ENCODE results near the gene MAOA.
"Not testable (repeated sequence)": the region's sequence is repeated elsewhere in the genome, so short reads cannot be mapped to it uniquely, and the experiment has no call there.

Gene MAOA

GRCh38 chrX:43718546-43718945, 62.4 kb downstream of the MAOA start:
- no peak for FAIRE-seq

- no peak for FAIRE-seq
Measured at GRCh38 chrX:43718956-43719355, 62.9 kb downstream of the MAOA start.

- FAIRE-seq = no peak
Measured at GRCh38 chrX:43720082-43720481, 64.0 kb downstream of the MAOA start.

GRCh38 chrX:43720961-43721360, 64.9 kb downstream of the MAOA start:
- no peak for FAIRE-seq

GRCh38 chrX:43725227-43725626, 69.1 kb downstream of the MAOA start:
- not testable (repeated sequence) for FAIRE-seq

- not testable (repeated sequence) for FAIRE-seq
Measured at GRCh38 chrX:43727254-43727653, 71.2 kb downstream of the MAOA start.

GRCh38 chrX:43728002-43728401, 71.9 kb downstream of the MAOA start:
- no peak for FAIRE-seq

GRCh38 chrX:43728966-43729365, 72.9 kb downstream of the MAOA start:
- no peak for FAIRE-seq

- no peak for FAIRE-seq
Measured at GRCh38 chrX:43731086-43731485, 75.0 kb downstream of the MAOA start.

GRCh38 chrX:43733699-43734098, 77.6 kb downstream of the MAOA start:
- FAIRE-seq = no peak

GRCh38 chrX:43734444-43734843, 78.3 kb downstream of the MAOA start:
- FAIRE-seq = no peak

GRCh38 chrX:43735534-43735933, 79.4 kb downstream of the MAOA start:
- no peak for FAIRE-seq

GRCh38 chrX:43735957-43736356, 79.9 kb downstream of the MAOA start:
- no peak for FAIRE-seq

- FAIRE-seq = no peak
Measured at GRCh38 chrX:43741843-43742573, 85.9 kb downstream of the MAOA start.

GRCh38 chrX:43743100-43743822, 87.2 kb downstream of the MAOA start:
- FAIRE-seq = no peak

- FAIRE-seq = no peak
Measured at GRCh38 chrX:43744284-43744683, 88.2 kb downstream of the MAOA start.

GRCh38 chrX:43745938-43746721, 90.0 kb downstream of the MAOA start:
- FAIRE-seq = no peak

GRCh38 chrX:43747476-43747875, 91.4 kb downstream of the MAOA start:
- no peak for FAIRE-seq

- no peak for FAIRE-seq
Measured at GRCh38 chrX:43750248-43750676, 94.2 kb downstream of the MAOA start.

- no peak for FAIRE-seq
Measured at GRCh38 chrX:43753637-43754036, 97.5 kb downstream of the MAOA start.

GRCh38 chrX:43756076-43756475, 100.0 kb downstream of the MAOA start:
- FAIRE-seq = no peak

- no peak for FAIRE-seq
Measured at GRCh38 chrX:43758044-43758443, 101.9 kb downstream of the MAOA start.

GRCh38 chrX:43785930-43786591, 130.0 kb downstream of the MAOA start:
- FAIRE-seq = no peak

All from G401.6 (cell line).